PC-3 (cell line): ENCODE measurements around the gene GLG1. TPM values are rescaled to one million over a fixed set of nuclear protein-coding genes. Genes with fewer than 3 reads are reported as not detected.

ENCODE experiments used
- ATAC-seq: fragments of 200-7000 bp; cut with Tn5 transposase; 2 replicates; pipeline ENCODE4 v1.9.1; 2020; ENCODE audit warnings: mild to moderate bottlenecking, moderate library complexity
- BruUV-seq: library from RNA; stranded (reverse); fragments of 400-500 nt; replicated peaks from 2 replicates; lab custom pipeline; 2021; lab: Mats Ljungman, UMichigan
- CTCF ChIA-PET: fragments of 300-600 bp; sonication (Branson Sonifier 250); formaldehyde crosslinking; loops from one replicate; lab custom pipeline; 2022; ENCODE audit warnings: antibody characterized with exemption; lab: Charles Lee
- POLR2A ChIA-PET: fragments of 300-600 bp; sonication (Branson Sonifier 250); formaldehyde crosslinking; loops from one replicate; lab custom pipeline; 2022; ENCODE audit warnings: antibody characterized with exemption; ENCODE audit not compliant: unreplicated experiment; lab: Charles Lee
- DNase-seq: peaks from one replicate; pipeline ENCODE4 v3.0.0-alpha.2; 2015
- H2AFZ ChIP-seq: fragments of 300-600 bp; sonication (generic); 2 replicates; pipeline ENCODE4 v1.6.0; 2016; ENCODE audit warnings: antibody characterized with exemption, low read length
- H3F3A ChIP-seq: fragments of 300-600 bp; sonication (generic); one replicate; pipeline ENCODE4 v1.6.0; 2017; ENCODE audit warnings: antibody characterized with exemption, low read length, control low read depth, mild to moderate bottlenecking; ENCODE audit not compliant: unreplicated experiment
- H3K27ac ChIP-seq: fragments of 300-600 bp; sonication (generic); 2 replicates; pipeline ENCODE4 v1.5.1; 2016; ENCODE audit warnings: mild to moderate bottlenecking, low read length
- H3K27me3 ChIP-seq: fragments of 300-600 bp; sonication (generic); 2 replicates; pipeline ENCODE4 v1.6.1; 2016; ENCODE audit warnings: low read length, mixed read lengths
- H3K36me3 ChIP-seq: fragments of 300-600 bp; sonication (generic); 2 replicates; pipeline ENCODE4 v1.6.1; 2016; ENCODE audit warnings: low read depth, mixed run types, low read length, mixed read lengths
- H3K4me1 ChIP-seq: fragments of 300-600 bp; sonication (generic); 2 replicates; pipeline ENCODE4 v1.5.1; 2016; ENCODE audit warnings: low read length; ENCODE audit not compliant: insufficient read depth
- H3K4me2 ChIP-seq: fragments of 300-600 bp; sonication (generic); 2 replicates; pipeline ENCODE4 v1.6.0; 2016; ENCODE audit warnings: low read length
- H3K4me3 ChIP-seq: fragments of 300-600 bp; sonication (generic); 2 replicates; pipeline ENCODE4 v1.5.1; 2016; ENCODE audit warnings: mild to moderate bottlenecking, low read length, mixed read lengths
- H3K79me2 ChIP-seq: fragments of 300-600 bp; sonication (generic); 2 replicates; pipeline ENCODE4 v1.6.1; 2017; ENCODE audit warnings: low read length, mixed read lengths
- H3K9ac ChIP-seq: fragments of 300-600 bp; sonication (generic); 2 replicates; pipeline ENCODE4 v1.6.0; 2016; ENCODE audit warnings: mild to moderate bottlenecking, low read length
- H3K9me2 ChIP-seq: fragments of 300-600 bp; sonication (generic); replicated peaks from 2 replicates; pipeline ENCODE4 v1.6.1; 2016; ENCODE audit warnings: mixed run types, low read length, mixed read lengths
- H3K9me3 ChIP-seq: fragments of 300-600 bp; sonication (generic); 2 replicates; pipeline ENCODE4 v1.6.1; 2016; ENCODE audit warnings: low read length, mixed read lengths
- H4K20me1 ChIP-seq: fragments of 300-600 bp; sonication (generic); 2 replicates; pipeline ENCODE4 v1.6.1; 2016; ENCODE audit warnings: low read length, mixed read lengths
- EZH2 ChIP-seq: fragments of 300-600 bp; sonication (generic); IDR thresholded peaks from one replicate; pipeline ENCODE4 v1.6.1; 2017; ENCODE audit warnings: antibody characterized with exemption, mild to moderate bottlenecking, low read length; ENCODE audit not compliant: unreplicated experiment
- EZH2phosphoT487 ChIP-seq: fragments of 300-600 bp; sonication (generic); IDR thresholded peaks from 2 replicates; pipeline ENCODE4 v1.6.1; 2018; ENCODE audit warnings: mild to moderate bottlenecking, antibody characterized with exemption, low read length, borderline replicate concordance
- intact Hi-C: fragments of 100-400 bp; cut with micrococcal nuclease; formaldehyde crosslinking; loops from 2 replicates; pipeline ENCODE4 v1.9.0; 2023
- total RNA-seq: library from RNA; depleted of rRNA; stranded (reverse); fragments of >200 nt; gene quantifications from 2 replicates; pipeline ENCODE4 v1.2.3, GENCODE V29; 2014
- TF ChIP-seq, protein P1 (sequence below): fragments of 300-600 bp; sonication (generic); conservative IDR thresholded peaks from 2 replicates; pipeline ENCODE4 v1.5.1; 2017; ENCODE audit warnings: antibody characterized with exemption, low read depth, mild to moderate bottlenecking, low read length

GLG1 gene
- total RNA-seq, 1 experiment from 2014 or later: 63.5 TPM

DNA sequence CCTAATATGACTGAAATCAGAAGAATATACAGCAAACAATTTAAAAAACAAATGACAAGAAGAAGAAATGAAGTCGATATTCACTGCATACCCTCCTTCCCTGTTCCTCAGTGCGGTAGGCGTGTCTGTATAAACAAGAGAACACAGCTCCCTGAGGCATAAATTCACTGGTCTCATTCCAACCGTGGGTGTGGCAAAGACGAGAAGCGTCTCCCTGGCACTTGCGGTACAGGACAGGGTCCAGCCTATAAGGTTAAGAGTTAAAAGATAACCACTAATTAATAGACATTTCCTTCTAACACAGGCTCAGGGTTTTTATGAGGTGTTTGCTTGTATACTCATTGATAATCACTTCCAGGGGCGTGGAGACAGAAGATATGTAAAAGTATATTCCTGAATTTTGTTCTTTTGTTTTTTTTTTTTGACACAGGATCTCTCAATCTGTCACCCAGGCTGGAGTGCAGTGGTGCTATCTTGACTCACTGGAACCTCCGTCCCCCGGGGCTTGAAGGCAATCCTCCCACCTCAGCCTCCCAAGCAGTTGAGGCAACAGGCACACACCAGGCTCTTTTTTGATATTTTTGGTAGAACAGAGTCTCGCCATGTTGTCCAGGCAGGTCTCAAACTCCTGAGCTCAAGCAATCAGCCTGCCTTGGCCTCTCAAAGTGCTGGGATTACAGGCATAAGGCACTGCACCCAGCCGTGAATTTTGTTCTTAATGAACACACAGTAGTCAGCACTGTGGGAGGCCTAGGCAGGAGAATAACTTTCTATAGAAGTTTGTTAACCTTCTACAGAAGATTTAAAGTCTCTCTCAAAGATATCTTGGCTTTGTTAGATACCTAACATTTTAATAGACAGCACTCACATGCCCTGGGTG, 126.5 kb downstream of the GLG1 start:
- Histone ChIP-seq H3F3A (no peaks in the 10 kb centered on the region), H3K4me2 (peak overlapping the region; percentile 65), H3K27me3 (no peaks in the 10 kb centered on the region), H4K20me1 (no peaks in the 10 kb centered on the region), H3K4me3 (no peak overlapping the region), H3K79me2 (no peaks in the 10 kb centered on the region), H3K36me3 (peaks cover 10% of the 10 kb centered on the region; the same call in 1 of the 2 replicates), H3K9ac (no peak overlapping the region), H3K4me1 (peaks cover 17% of the 10 kb centered on the region), H3K9me3 (no peaks in the 10 kb centered on the region), H2AFZ (0 out of 2 replicates have a peak overlapping the region, but pooled peaks have one; percentile 38), H3K9me2 (no peaks in the 10 kb centered on the region), H3K27ac (peak overlapping the region; percentile 16; the same call in 1 of the 2 replicates)
- no peak for TF ChIP-seq EZH2phosphoT487
- TF ChIP-seq EZH2: no peak
- TF ChIP-seq, protein P1, sequence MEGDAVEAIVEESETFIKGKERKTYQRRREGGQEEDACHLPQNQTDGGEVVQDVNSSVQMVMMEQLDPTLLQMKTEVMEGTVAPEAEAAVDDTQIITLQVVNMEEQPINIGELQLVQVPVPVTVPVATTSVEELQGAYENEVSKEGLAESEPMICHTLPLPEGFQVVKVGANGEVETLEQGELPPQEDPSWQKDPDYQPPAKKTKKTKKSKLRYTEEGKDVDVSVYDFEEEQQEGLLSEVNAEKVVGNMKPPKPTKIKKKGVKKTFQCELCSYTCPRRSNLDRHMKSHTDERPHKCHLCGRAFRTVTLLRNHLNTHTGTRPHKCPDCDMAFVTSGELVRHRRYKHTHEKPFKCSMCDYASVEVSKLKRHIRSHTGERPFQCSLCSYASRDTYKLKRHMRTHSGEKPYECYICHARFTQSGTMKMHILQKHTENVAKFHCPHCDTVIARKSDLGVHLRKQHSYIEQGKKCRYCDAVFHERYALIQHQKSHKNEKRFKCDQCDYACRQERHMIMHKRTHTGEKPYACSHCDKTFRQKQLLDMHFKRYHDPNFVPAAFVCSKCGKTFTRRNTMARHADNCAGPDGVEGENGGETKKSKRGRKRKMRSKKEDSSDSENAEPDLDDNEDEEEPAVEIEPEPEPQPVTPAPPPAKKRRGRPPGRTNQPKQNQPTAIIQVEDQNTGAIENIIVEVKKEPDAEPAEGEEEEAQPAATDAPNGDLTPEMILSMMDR: no peak
- no TSS peak for BruUV-seq
- DNase-seq (peak; percentile 90), ATAC-seq (peak; percentile 99)
- ChIA-PET POLR2A (interaction anchor here (0.7 kb wide), 1 partner anchor 32 kb away, joined by 3 read pairs; no protein-coding TSS in a partner anchor), CTCF (no interaction called here)
- intact Hi-C loops: loop anchor here (5.0 kb wide), 1 partner anchor 127 kb away; the partner anchor contains the start of gene GLG1

DNA sequence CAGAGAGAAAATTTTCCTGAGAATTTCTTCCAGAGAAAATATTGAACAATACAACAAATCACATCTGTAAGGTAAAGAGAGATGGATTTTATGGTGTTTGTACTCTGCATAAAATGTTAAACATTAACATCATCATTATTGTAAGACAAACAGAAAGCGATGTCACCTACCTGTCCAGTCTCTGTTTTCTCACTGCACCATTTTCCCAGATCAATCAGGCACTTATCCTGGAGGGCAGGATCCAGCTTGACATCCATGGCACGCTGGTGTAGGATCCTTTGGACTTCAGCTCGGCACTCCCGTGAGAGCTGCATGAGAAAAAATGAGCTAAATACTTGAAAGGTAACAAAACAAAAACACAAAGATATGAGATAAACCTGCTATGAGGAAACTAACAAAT, 129.7 kb downstream of the GLG1 start:
- no peak for DNase-seq
- CTCF ChIA-PET: no interaction called here
- Histone ChIP-seq H3K4me2 (no peak overlapping the region), H3K9ac (no peak overlapping the region), H4K20me1 (no peaks in the 10 kb centered on the region), H3K27me3 (no peaks in the 10 kb centered on the region), H3F3A (no peaks in the 10 kb centered on the region), H2AFZ (no peak overlapping the region), H3K79me2 (no peaks in the 10 kb centered on the region), H3K27ac (no peak overlapping the region), H3K4me3 (no peak overlapping the region), H3K9me3 (no peaks in the 10 kb centered on the region), H3K4me1 (peaks cover 17% of the 10 kb centered on the region), H3K36me3 (peaks cover 10% of the 10 kb centered on the region; the same call in 1 of the 2 replicates), H3K9me2 (no peaks in the 10 kb centered on the region)
- no peak for ATAC-seq
- BruUV-seq: no TSS peak
- intact Hi-C loops: no loop called here
- POLR2A ChIA-PET: no interaction called here
- TF ChIP-seq, protein P1: no peak
- TF ChIP-seq EZH2 (no peak), EZH2phosphoT487 (no peak)
